Uterus (tissue), 4 donors: Measurements from ENCODE around the gene ZSCAN10. TPM values are rescaled to one million over a fixed set of nuclear protein-coding genes. Genes with fewer than 3 reads are reported as not detected.

ENCODE experiments used
- DNase-seq, 2 donors: peaks; one replicate each; pipeline ENCODE4 v3.0.0-alpha.2; 2019 to 2020
- H3K27ac ChIP-seq, 2 donors: fragments of 200-600 bp; sonication (generic); 1 replicate in 1 of 2; 2 replicates in 1 of 2; pipeline ENCODE4 v1.5.1; 2016 to 2018
- H3K27me3 ChIP-seq, 2 donors: fragments of 200-600 bp; sonication (generic); one replicate each; pipeline ENCODE4 v1.5.1; 2018 to 2019; ENCODE audit warnings: control low read depth in 1 of 2
- H3K36me3 ChIP-seq, 2 donors: fragments of 200-600 bp; sonication (generic); one replicate each; pipeline ENCODE4 v1.5.1; 2019; ENCODE audit warnings: control low read depth in 1 of 2
- H3K4me1 ChIP-seq, 2 donors: fragments of 200-600 bp; sonication (generic); one replicate each; pipeline ENCODE4 v1.5.1; 2018 to 2019; ENCODE audit warnings: control low read depth in 1 of 2
- H3K4me3 ChIP-seq, 2 donors: fragments of 200-600 bp; sonication (generic); 1 replicate in 1 of 2; 2 replicates in 1 of 2; pipeline ENCODE4 v1.5.1; 2018 to 2019; ENCODE audit warnings: mild to moderate bottlenecking in 1 of 2
- H3K9me3 ChIP-seq, 2 donors: fragments of 200-600 bp; sonication (generic); one replicate each; pipeline ENCODE4 v1.5.1; 2019; ENCODE audit warnings: control low read depth in 1 of 2
- CTCF ChIP-seq, 4 experiments: fragments of 200-600 bp in 2 of 4; fragments of 450-650 bp in 2 of 4; sonication (generic) in 2 of 4; IDR thresholded peaks; one replicate each; pipeline ENCODE4 v1.5.1; 2016 to 2019; ENCODE audit warnings: antibody characterized with exemption in 4 of 4, mild to moderate bottlenecking in 2 of 4, moderate library complexity in 1 of 4
- POLR2A ChIP-seq, 2 donors: fragments of 450-650 bp; IDR thresholded peaks; one replicate each; pipeline ENCODE4 v1.6.1; 2016; ENCODE audit warnings: antibody characterized with exemption in 2 of 2, mild to moderate bottlenecking in 1 of 2, moderate library complexity in 1 of 2
- intact Hi-C: fragments of 100-400 bp; cut with DNase I; formaldehyde crosslinking; loops from one replicate; pipeline ENCODE4 v1.15.1; 2023; ENCODE audit warnings: low total_unique reads
- total RNA-seq, 4 donors: library from RNA; depleted of rRNA in 3 of 4; stranded (reverse); fragments of >200 nt in 3 of 4; gene quantifications; one replicate each; pipeline versions ENCODE4 v1.1.0 to v1.2.4, GENCODE V29; 2014 to 2023
- donor health status: DM: yes; HTN: yes; CAD: no.

Gene ZSCAN10
- total RNA-seq, 4 donors from 2014 or later: not detected

GRCh38 chr16:3099395-3099731 is 269 bp upstream of the ZSCAN10 start:
- Histone ChIP-seq H3K27ac (no peak overlapping the region), H3K9me3 (no peaks in the 10 kb centered on the region), H3K4me3 (no peak overlapping the region), H3K36me3 (no peaks in the 10 kb centered on the region), H3K4me1 (no peaks in the 10 kb centered on the region), H3K27me3 (no peaks in the 10 kb centered on the region)
- no peak for TF ChIP-seq CTCF (IDR thresholded peaks at IDR 0.05)
- TF ChIP-seq POLR2A (IDR thresholded peaks at IDR 0.05): no peak
- intact Hi-C loops: no loop called here
- no peak for DNase-seq

GRCh38 chr16:3097266-3097665 is 1.8 kb downstream of the ZSCAN10 start:
- H3K27me3 ChIP-seq: peaks cover 0 to 6% of the 10 kb centered on the region in 2 donors
- intact Hi-C loops: no loop called here

GRCh38 chr16:3096362-3096761 is 2.7 kb downstream of the ZSCAN10 start:
- Histone ChIP-seq H3K4me1 (no peaks in the 10 kb centered on the region), H3K9me3 (no peaks in the 10 kb centered on the region), H3K4me3 (no peak overlapping the region), H3K27me3 (peaks cover 0 to 6% of the 10 kb centered on the region in 2 donors), H3K36me3 (no peaks in the 10 kb centered on the region), H3K27ac (no peak overlapping the region)
- intact Hi-C loops: no loop called here
- DNase-seq: no peak
- TF ChIP-seq CTCF (IDR thresholded peaks at IDR 0.05) (no peak), POLR2A (IDR thresholded peaks at IDR 0.05) (no peak)

More at GRCh38 chr16:3097266-3097665, 1.8 kb downstream of the ZSCAN10 start:
- H3K9me3 ChIP-seq: no peaks in the 10 kb centered on the region
- H3K4me3 ChIP-seq: no peak overlapping the region
- DNase-seq: no peak
- H3K27ac ChIP-seq: no peak overlapping the region
- H3K4me1 ChIP-seq: no peaks in the 10 kb centered on the region
- TF ChIP-seq POLR2A (IDR thresholded peaks at IDR 0.05) (no peak), CTCF (IDR thresholded peaks at IDR 0.05) (no peak)
- H3K36me3 ChIP-seq: no peaks in the 10 kb centered on the region

- Histone ChIP-seq H3K4me1 (no peaks in the 10 kb centered on the region), H3K4me3 (no peak overlapping the region), H3K27ac (no peak overlapping the region), H3K27me3 (peaks cover 0 to 6% of the 10 kb centered on the region in 2 donors), H3K9me3 (no peaks in the 10 kb centered on the region), H3K36me3 (no peaks in the 10 kb centered on the region)
- DNase-seq: no peak
- TF ChIP-seq POLR2A (IDR thresholded peaks at IDR 0.05) (no peak), CTCF (IDR thresholded peaks at IDR 0.05) (peak in 1 of 4 experiments; percentile 9)
- intact Hi-C loops: no loop called here
These were observed 3.2 kb downstream of the ZSCAN10 start for GRCh38 chr16:3095869-3096268.

GRCh38 chr16:3094289-3095027 is 4.6 kb downstream of the ZSCAN10 start:
- Histone ChIP-seq H3K27me3 (peaks cover 0 to 6% of the 10 kb centered on the region in 2 donors), H3K36me3 (no peaks in the 10 kb centered on the region), H3K27ac (no peak overlapping the region), H3K9me3 (no peaks in the 10 kb centered on the region), H3K4me3 (no peak overlapping the region), H3K4me1 (no peaks in the 10 kb centered on the region)
- no peak for DNase-seq
- TF ChIP-seq CTCF (IDR thresholded peaks at IDR 0.05): no peak
- TF ChIP-seq POLR2A (IDR thresholded peaks at IDR 0.05): no peak
- intact Hi-C loops: no loop called here
